Spleen (tissue), 7 donors: ENCODE results near the gene LRBA.

Experiments used
- POLR2A ChIP-seq, 3 donors: fragments of 450-650 bp; IDR thresholded peaks; one replicate each; pipeline ENCODE4 v1.5.1; 2017; ENCODE audit warnings: antibody characterized with exemption in 3 of 3, mild to moderate bottlenecking in 1 of 3
- POLR2AphosphoS5 ChIP-seq, 3 donors: sonication (generic); formaldehyde crosslinking; IDR thresholded peaks; one replicate each; pipeline ENCODE4 v1.5.1; 2017; ENCODE audit warnings: antibody characterized with exemption in 3 of 3
- TF ChIP-seq, protein P1 (sequence below), 11 experiments: fragments of 200-600 bp in 7 of 11; fragments of 450-650 bp in 4 of 11; sonication (generic) in 4 of 11; IDR thresholded peaks in 8 of 11; conservative IDR thresholded peaks in 3 of 11; 1 replicate in 7 of 11; 2 replicates in 4 of 11; pipeline versions ENCODE4 v1.4.0 to v1.8.0; 2016 to 2021; ENCODE audit warnings: antibody characterized with exemption in 11 of 11, inconsistent platforms in 4 of 11, mild to moderate bottlenecking in 1 of 11
- donor health status: DM: no; HTN: no; CAD: no; lungs with moderate emphysema.
- donor health status: DM: no; HTN: no; CAD: no.
- donor health status: DM: no; HTN: no; CAD: no.

DNA sequence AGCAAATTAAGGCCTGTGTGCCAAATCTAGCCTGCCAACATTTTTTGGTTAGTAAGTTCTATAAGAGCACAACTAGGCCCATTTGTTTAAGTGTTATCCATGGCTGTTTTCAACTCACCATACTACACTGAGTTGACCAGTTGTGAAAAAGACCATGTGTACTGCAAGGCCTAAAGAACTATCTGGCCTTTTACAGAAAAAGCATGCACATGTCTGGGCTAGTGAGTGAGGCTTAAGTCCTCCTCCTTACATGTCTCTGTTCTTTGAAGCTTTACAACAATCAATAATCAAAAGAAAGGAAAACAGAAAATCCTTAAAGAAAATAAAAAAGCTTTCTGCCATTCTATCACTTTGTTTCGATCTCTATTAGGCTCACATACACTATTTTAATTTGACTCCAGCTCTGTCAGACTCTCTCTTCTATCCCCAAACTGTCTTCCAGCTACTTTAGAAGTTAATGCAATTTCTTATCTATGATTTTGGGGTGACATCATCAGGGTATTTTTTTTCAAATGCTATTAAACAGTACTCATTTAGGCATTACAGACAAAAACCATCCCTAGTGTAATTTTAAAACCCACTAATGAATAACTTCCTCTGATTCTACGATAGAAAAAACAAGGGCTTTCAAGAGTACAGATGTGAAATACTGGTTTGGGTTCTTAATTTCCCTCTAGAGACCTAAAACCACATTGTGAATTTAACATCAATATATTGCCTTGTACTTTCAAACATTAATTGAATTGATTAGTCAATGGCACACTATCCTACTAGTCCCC is 271.3 kb downstream of the LRBA start:
- TF ChIP-seq, protein P1, sequence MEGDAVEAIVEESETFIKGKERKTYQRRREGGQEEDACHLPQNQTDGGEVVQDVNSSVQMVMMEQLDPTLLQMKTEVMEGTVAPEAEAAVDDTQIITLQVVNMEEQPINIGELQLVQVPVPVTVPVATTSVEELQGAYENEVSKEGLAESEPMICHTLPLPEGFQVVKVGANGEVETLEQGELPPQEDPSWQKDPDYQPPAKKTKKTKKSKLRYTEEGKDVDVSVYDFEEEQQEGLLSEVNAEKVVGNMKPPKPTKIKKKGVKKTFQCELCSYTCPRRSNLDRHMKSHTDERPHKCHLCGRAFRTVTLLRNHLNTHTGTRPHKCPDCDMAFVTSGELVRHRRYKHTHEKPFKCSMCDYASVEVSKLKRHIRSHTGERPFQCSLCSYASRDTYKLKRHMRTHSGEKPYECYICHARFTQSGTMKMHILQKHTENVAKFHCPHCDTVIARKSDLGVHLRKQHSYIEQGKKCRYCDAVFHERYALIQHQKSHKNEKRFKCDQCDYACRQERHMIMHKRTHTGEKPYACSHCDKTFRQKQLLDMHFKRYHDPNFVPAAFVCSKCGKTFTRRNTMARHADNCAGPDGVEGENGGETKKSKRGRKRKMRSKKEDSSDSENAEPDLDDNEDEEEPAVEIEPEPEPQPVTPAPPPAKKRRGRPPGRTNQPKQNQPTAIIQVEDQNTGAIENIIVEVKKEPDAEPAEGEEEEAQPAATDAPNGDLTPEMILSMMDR (IDR thresholded peaks at IDR 0.05 in 8 of 11, conservative IDR thresholded peaks at IDR 0.05 in 3 of 11): no peak
- TF ChIP-seq POLR2AphosphoS5 (IDR thresholded peaks at IDR 0.05): no peak
- no peak for TF ChIP-seq POLR2A (IDR thresholded peaks at IDR 0.05)
